Fibroblast of villous mesenchyme (primary cell): ENCODE measurements around the gene C8G. TPM values are rescaled to one million over a fixed set of nuclear protein-coding genes. Genes with fewer than 3 reads are reported as not detected.

ENCODE experiments used
- DNase-seq: peaks from one replicate; pipeline ENCODE4 v3.0.0-alpha.2; 2010; ENCODE audit warnings: low read depth
- H3K4me3 ChIP-seq: 2 replicates; pipeline ENCODE4 v1.5.1; 2011; ENCODE audit warnings: low read depth, mild to moderate bottlenecking, low read length
- CTCF ChIP-seq: IDR thresholded peaks from 2 replicates; pipeline ENCODE4 v1.5.1; 2012; ENCODE audit warnings: low read depth, mild to moderate bottlenecking, low read length; ENCODE audit not compliant: insufficient read depth
- total RNA-seq: library from RNA; depleted of rRNA; stranded (reverse); fragments of >200 nt; gene quantifications from 2 replicates; pipeline ENCODE4 v1.2.3, GENCODE V29; 2012

Gene C8G
- total RNA-seq, 1 donor, result 0.86 TPM

DNA sequence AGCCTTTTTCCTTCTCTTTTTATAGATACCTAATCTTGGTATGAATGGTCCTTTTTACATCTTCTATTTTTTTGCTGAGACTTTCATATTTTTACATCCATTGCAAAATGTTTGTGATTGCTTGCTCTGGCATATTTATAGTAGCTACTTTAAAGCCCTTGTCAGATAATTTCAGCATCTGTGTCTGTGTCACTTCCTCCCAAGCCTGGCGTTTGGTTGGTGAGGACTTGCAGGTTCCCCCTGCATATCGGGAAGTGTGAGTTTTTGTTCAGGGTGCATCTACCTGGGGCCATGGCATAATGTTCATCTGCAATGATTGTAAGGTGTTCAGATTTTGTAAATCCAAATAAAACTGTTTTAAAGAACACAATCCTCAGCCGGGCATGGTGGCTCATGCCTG lies 9.4 kb upstream of the C8G start:
- no peak overlapping the region for H3K4me3 ChIP-seq
- no peak for TF ChIP-seq CTCF

DNA sequence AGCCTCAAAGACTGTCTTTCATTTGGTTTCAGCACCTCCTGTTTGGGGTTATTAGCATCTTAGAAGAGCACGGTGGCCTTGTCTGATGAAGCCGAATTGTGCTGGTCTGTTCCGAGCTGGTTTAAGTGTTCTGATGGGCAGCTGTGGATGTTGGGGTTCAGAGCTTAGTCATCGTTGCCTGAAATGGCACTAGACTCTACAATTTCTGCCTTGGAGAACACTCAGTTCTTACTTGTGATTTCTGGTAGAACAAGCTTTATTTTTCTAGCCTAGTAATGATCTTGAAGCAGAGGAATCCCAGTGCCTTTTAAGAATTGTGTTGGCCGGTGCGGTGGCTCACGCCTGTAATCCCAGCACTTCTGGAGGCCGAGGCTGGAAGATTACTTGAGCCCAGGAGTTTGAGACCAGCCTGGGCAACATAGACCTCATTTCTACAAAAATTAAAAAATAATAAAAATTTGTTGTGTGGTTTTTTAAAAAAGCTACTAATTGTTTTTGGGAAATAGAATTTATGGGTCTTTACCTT lies 8.3 kb upstream of the C8G start:
- no peak for DNase-seq
- no peak for TF ChIP-seq CTCF

More for the DNA sequence above, 9.4 kb upstream of the C8G start:
- DNase-seq, result peak; percentile 38

DNA sequence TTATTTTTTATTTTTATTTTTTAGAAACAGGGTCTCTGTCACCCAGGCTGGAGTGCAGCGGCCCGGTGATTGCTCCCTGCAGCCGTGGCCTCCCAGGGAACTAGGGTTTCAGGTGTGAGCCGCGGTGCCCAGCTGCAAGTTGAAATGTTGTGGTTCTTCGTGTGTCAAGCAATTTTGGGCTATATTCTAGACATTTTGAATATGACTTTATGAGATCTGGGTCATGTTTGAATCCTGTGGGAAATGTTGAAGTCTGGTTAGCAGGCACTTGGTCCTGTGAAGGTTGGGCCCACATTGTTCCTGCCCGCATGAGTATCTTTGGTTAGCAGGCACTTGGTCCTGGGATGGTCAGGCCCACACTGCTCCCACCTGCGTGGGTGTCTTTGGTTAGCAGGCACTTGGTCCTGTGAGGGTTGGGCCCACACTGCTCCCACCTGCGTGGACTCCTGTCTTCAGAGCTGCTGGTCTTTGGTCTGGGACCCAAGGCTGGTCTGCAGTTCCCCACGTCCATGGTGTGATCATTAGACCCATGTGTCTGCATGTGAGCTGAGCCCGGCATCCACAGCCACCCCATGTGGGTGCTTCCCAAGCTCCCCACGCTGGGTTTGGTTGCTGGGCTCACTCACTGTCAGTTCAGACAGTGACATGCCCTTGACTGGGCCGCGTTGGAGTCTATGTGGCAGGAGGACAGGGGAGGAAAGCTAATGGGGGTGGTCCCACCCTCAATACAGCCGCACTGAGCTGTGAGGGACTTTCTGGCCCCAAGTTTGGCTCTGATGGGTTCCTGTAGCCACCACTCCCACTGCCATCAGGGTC lies 7.6 kb upstream of the C8G start:
- no peak for DNase-seq
- H3K4me3 ChIP-seq, result no peak overlapping the region
- TF ChIP-seq CTCF, result no peak

More for the DNA sequence above, 8.3 kb upstream of the C8G start:
- H3K4me3 ChIP-seq, result no peak overlapping the region

- no peak overlapping the region for H3K4me3 ChIP-seq
- TF ChIP-seq CTCF, result no peak
- DNase-seq, result no peak
Measured at GRCh38 chr9:136939431-136939995, 5.5 kb upstream of the C8G start.

DNA sequence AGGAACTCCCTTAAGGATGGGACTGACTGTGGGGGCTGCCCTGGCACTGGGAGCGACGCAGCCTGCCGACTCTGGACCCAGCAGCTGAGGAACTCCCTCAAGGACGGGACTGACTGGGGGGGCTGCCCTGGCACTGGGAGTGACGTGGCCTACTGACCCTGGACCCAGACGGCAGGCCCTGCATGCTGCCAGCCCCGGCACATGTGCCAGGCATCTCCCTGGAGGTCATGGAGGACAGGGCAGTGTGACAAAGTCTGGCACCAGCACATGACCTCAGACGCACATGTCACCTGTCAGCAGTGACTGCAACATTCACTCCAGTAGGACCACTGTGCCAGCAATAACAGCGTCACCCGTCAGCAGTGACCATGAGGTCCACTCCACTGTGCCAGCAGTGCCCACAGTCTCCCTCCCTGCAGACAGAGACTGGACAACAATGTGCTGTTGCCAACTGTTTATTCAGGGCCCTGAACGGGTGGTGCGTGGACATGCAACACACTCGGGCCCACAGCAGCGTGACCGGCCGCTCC lies 5.0 kb upstream of the C8G start:
- no peak overlapping the region for H3K4me3 ChIP-seq
- no peak for DNase-seq
- TF ChIP-seq CTCF, result no peak

DNA sequence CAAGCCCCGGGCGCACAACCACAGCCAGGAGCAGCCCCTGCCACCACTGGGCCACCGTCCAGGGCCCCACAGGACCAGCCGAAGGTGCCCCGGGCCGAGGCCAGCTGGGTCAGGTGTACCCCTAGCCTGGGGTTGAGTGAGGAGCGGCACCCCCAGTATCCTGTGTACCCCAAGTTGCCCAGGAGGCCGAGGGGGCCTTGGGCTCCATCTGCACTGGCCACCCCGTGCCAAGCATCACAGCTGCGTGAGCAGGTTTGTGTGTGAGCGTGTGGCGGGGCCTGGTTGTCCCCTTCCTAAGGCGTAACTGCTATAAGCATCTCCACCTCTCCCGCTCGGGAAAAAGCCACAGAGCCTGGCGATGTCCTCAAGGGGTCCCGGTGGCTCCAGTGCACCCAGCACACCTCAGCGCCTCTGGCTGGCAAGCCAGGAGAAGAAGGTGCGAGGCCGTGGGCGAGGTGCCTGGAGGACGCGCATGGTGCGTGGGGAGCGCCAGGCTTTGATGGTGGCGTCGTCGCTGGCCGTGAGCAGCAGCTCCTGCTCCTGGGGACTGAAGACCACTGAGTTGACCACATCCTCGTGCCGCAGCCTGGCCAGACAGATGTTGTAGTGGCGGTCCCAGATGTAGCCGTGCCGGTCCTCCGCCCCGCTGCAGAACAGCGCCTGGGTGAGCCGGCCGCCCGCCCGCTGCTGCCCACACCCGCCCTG lies 4.4 kb upstream of the C8G start:
- no peak for TF ChIP-seq CTCF

More for the DNA sequence above, 4.4 kb upstream of the C8G start:
- DNase-seq, result no peak
- no peak overlapping the region for H3K4me3 ChIP-seq
